GM18526 (cell line): ENCODE results near the gene ITPR3.

ENCODE experiments used
- POLR2A ChIP-seq: IDR thresholded peaks from 3 replicates; pipeline ENCODE4 v1.6.1; 2011; ENCODE audit not compliant: insufficient read length; ENCODE audit errors: extremely low read depth

The ITPR3 gene

DNA sequence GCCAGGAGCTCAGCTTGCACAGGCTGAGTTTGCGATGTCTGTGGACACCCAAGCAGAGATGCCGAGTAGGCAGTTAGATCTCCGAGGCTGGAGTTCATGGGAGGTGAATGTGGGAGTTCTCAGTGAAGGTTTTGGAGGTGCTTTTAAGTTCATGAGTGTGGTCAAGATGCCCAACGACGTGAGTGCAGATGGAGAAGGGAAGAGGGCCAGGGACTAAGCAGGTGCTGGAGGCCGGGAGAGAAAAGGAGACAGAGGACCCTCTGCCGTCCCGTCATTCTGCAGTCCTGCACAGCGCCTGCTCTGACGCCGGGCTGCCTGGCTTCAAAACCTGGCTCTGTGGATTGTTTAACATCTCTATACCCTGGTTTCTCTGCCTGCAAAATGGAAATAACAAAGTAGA, 15.5 kb downstream of the ITPR3 start:
- TF ChIP-seq POLR2A = no peak

DNA sequence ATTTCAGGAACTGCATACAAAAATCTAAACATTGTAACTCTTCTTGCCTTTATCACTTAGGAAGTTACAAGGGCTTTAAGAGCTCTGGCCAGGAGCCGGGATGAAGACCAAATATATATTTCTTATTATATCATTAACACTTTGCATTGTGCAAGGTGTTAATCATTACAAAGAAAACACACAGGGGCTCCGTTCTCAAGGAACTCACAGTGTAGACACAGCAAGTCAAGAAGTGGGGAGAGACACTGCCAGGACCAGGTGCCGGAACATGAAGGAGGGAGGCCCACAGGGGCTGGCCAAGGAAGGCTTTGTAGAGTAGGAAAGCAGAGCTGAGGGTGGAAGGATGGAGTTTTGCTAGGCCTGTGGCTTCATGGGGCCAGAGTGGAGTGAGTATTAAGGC, 17.4 kb downstream of the ITPR3 start:
- no peak for TF ChIP-seq POLR2A

DNA sequence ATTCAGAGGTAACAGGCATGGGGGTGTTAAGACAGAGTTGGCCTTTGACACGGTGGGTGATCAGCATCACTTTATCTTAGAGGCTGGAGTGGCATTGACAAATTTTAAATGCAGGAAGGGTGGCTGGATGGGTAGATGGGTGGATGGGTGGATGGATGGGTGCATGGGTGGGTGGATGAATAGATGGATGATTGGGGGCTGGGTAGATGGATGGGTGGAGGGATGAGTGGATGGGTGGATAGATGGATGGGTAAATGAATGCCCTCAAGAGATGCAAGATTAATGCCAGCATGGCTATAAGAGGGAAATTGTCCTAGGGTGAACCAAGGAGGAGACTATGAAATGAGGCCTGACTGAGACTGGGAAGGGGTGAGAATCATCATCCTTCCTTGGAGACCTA, 18.4 kb downstream of the ITPR3 start:
- TF ChIP-seq POLR2A = no peak

DNA sequence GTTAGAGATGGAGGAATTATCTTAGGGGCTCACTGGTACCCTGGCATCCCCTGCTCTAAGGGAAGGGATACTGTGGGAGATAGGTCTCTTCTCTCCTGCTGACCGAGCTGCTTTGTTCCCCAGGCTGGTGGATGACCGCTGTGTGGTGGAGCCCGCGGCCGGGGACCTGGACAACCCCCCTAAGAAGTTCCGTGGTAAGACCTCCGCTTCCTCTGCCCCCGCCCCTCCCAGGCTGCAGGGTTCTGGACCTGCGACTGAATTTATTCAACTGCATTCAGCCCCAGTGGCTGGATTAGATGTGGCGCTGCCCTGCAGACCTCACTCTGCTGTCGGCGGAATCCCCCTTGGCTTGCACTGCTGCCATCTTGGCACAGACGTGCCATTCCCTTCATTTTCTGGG, 19.2 kb downstream of the ITPR3 start:
- no peak for TF ChIP-seq POLR2A

DNA sequence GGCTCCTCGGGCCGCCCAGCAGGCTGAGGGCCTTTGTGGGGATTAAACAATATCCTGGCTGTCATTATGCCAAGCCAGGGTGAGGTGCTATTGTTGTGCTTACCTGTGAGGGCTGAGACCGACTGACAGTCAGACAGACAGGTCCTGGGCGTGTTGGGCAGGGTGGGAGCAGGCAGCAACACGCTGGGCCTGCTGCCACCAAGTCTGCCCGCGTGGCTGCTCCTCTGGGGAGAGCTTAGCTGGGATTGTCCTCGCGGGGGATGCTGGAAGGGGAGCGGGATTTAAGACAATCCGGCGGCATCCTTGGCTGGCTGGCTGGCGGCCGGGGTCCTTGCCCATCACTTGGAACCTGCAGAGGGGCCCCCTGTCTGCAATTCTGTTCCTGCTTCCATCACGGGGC, 20.0 kb downstream of the ITPR3 start:
- TF ChIP-seq POLR2A = no peak

DNA sequence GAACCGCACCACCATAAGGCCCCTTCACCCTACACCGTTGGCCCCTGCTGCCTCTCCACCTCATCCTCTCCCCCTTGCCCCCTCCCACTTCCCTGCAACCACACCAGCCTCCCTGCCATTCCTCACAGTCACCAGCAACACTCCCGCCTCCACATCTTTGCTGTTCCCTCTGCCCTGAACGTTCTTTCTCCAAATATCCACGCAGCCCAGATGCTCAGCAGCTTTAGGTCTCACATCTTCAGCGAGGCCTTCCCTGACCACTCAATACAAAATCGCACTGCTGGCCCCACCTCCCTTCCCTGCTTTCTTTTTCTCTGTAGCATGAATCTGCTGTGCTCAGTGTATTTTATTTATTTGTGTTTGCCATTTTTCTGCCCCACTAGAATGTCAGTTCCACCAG, 20.5 kb downstream of the ITPR3 start:
- TF ChIP-seq POLR2A = no peak

DNA sequence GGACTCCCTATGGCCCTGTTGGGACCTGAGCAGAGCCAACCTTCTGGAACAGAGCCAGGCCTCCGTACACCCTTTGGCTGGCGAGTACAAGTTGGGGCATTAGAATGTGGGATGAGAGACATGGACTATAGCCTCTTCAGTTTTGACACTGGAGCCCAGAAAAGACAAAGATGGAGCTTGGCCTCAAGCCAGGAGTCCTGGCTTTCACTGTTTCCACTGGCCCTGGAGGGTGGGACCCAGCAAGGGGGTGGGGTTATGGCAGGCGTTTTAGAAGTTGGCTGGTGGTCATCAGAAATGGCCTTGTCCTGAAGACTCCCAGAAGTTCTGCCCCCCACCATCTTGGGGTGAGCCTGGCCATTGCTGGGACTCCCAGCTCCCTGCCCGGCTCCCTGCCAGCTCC, 21.8 kb downstream of the ITPR3 start:
- no peak for TF ChIP-seq POLR2A

DNA sequence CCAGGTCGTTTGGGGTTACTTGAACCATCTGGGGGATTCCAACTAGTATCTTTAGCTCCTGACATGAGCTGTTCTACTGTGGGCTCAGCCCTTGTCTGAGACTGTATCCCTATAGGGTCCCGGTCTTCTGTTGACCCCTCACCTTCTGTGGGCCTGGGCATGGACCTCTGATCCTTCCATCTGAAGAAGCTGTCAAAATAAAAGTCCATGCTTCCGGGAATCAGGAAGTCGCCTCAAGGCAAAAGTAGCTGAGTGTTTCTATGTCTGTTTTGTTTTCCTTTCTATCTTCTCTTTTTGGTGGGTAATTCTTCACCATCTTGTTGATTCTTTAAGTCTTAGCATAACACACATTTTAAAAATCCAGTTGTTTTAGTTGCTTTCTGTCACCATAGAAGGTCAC, 30.3 kb downstream of the ITPR3 start:
- no peak for TF ChIP-seq POLR2A

DNA sequence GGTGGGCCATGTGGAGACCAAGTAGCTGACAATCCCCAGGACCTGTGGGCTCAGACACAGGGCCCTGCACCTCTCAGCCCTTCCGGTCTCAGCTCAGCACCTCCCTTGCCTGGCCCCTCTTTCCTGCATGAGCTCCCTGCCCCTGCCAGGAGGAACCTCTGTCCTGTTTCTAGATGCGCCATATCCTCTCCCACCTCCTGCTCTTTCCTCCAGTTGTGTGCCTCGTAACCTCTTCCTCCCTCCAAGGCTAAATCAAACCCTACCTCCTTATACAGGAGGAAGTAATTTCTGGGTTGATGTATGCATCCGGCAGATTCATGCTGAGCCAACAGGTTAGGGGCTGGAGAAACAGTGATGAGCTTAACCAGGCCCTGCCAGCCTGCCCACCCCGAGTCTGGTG, 30.9 kb downstream of the ITPR3 start:
- TF ChIP-seq POLR2A = no peak

DNA sequence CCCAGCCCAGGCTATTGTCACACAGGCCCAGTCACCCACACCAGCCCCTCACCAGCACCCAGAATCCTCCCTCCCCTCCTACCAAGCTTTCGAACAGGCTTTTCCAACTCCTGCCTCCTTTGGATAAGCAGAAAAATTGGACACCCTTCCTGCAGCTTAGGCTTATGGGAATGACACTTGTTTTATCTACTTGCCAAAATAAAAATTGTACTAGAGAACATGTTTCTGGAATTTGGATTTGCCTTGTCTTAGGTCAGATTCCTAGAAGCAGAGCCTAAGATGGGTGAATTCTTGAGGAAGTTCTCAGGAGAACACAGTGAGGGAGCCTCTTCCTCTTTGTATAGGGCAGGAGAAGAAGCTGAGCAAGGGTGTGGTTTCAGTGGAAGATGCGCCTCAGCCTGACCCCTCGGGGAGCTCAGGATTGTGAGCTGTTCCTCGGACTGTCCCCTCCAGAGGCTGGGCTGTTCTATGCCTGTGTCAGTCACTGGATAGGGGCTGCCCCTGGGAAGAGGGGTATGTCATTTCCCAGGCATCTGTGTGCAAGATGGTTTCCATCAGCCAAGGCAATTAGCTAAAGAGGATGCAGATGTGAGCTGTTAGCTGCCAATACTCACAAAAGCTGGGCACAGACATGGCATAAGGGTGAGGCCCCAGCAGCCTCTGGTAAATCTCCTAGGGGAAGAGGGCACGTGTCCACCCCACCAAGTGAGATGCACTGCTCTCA, 33.9 kb downstream of the ITPR3 start:
- no peak for TF ChIP-seq POLR2A

DNA sequence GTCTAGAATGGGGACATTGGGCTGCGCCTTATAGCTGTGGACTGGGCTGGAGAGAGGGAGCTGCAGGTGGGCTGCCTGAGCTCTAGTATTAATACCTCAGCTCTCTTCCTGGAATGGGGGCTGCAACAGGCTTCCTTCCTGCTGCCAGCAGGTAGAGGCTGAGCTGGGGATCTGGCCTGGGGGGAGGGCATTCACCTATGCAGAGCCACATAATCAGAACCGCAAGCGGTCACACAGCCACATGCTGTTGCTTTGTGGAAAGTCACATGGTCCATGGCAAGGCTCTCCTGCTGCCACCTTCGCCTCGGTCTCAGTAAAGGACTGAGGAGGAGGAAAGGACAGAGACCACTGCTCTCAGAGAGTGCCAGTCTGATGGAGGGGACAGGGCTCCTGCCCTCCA, 35.7 kb downstream of the ITPR3 start:
- TF ChIP-seq POLR2A = no peak

DNA sequence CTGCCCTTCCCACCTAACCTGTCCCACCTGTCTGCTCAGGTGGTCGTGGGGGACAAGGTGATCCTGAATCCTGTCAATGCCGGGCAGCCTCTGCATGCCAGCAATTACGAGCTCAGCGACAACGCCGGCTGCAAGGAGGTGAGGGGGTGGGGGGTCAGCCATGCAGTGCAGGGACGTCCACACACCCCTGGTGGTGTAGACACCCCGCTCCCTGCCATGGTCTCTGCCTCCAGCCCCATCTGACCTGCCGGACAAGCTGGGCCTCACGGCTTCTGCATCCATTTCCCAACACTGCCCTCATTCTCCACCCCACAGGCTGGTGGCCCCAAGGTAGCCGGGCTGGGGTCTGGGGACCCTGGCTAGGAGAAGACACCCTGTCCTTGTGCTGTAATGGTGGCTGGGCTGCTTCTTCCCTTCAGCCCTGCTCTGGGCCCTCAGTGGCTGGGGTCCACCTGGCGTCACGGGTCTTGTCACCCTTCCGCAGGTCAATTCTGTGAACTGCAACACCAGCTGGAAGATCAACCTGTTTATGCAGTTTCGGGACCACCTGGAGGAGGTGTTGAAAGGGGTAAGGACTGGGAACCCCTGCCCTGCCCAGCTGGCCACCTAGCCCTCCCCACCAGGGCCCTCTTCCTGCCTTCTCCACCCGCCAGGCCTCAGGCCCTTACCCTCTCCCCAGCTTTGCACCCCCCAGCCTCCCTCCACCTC, 38.0 kb downstream of the ITPR3 start:
- no peak for TF ChIP-seq POLR2A

DNA sequence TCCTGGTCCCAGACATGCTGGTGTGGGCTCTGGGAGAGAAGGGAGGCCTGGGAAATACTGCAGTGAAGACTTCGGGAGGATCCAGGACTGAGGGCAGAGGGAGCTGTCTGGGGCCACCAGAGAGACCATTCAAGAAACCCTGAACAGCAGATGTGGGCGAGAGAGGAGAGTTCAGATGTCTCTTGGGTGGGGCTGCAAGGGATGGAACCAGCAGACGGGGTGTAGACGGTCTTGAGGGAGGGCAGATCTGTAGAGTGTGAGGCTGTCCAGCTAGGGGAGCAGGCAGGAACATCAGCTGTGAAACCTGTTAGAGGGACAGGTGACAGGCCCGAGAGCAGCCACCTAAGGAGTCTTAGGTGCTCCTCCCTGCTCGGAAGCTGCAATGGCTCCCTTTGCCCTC, 38.9 kb downstream of the ITPR3 start:
- no peak for TF ChIP-seq POLR2A

DNA sequence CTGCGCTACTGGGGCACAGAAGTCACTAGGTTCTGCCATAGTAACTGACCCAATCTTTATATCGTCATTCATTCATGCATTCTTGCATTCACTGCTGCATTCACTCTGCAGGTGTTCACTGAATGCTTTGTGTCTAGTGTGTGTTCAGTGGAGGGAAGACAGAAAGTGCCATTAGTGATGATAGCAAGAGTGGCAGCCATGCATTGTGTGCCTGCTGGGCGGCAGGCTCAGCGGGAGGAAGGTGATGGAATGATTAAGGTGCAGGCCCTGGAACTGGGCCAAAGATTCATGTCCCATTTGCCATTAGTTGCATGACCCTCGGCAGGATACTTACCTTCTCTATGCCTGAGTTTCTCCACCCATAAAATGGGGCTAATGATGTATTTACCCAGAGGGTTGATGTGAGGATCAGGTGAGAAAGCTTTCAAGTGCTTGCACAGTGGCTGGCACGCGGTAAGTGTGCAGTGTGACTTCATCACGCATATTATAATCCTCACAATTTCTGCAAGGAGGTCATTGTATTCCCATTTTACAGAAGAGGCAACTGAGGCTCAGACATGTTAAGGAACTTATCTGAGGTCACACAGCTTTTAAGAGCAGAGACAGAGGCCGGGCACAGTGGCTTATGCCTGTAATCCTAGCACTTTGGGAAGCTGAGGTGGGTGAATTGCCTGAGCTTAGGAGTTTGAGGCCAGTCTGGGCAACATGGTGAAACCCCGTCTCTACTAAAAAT, 40.1 kb downstream of the ITPR3 start:
- no peak for TF ChIP-seq POLR2A

DNA sequence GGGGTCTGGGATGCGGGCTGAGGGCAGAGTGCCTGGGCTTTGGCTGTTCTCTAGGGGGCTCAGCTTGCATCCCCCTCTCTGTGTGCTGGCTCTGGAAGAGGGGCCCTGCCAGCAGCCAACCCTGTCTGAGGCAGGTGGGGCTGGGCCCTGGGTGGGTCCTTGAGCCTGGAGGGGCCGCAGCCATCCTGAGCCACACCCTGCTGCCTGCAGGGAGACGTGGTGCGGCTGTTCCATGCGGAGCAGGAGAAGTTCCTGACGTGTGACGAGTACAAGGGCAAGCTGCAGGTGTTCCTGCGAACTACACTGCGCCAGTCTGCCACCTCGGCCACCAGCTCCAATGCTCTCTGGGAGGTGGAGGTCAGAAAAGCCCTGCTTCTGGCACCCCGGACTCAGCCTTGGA, 41.2 kb downstream of the ITPR3 start:
- TF ChIP-seq POLR2A = no peak

DNA sequence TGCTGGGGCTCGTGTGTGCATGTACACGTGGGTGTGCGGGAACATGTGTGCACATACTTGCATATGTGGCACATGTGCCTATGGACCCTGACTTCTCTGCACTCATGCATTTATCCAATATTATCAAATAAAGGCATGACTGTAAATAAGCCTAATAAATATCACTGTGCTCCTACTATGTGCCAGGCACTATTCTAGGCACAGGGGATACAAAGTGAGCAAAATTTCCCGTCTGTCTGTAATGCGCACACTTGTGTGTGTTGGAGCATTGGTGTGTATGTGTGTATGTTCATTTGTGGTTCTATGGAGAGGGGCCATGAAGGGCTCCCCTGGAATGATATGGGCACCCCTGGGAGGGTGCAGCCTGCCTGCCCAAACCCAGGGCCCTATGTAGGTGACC, 41.9 kb downstream of the ITPR3 start:
- TF ChIP-seq POLR2A = no peak
